T-helper 17 cell (primary cell): ENCODE results near the gene OSBPL9. TPM values are rescaled to one million over a fixed set of nuclear protein-coding genes. Genes with fewer than 3 reads are reported as not detected.

Source experiments
- ATAC-seq: fragments of 150-1000 bp; cut with Tn5 transposase; 2 replicates; pipeline ENCODE4 v1.10.0; 2021; ENCODE audit warnings: mild to moderate bottlenecking, moderate library complexity
- DNase-seq, 3 donors: peaks; one replicate each; pipeline versions ENCODE4 v3.0.0 to v3.0.0-alpha.2; 2020 to 2021
- H3K9me3 ChIP-seq: one replicate; pipeline ENCODE4 v1.7.0; 2013; ENCODE audit warnings: low read length, mild to moderate bottlenecking; ENCODE audit not compliant: control insufficient read depth, poor library complexity, severe bottlenecking
- H3K27ac Mint-ChIP-seq: one replicate; pipeline ENCODE4 v1.8.0; 2022; ENCODE audit warnings: mild to moderate bottlenecking, moderate library complexity, mixed read lengths
- H3K27me3 Mint-ChIP-seq: one replicate; pipeline ENCODE4 v1.8.0; 2022; ENCODE audit warnings: mixed read lengths
- H3K36me3 Mint-ChIP-seq: one replicate; pipeline ENCODE4 v1.8.0; 2022; ENCODE audit warnings: low read depth, mixed read lengths
- H3K4me1 Mint-ChIP-seq: one replicate; pipeline ENCODE4 v1.8.0; 2022; ENCODE audit warnings: mild to moderate bottlenecking, mixed read lengths
- H3K4me3 Mint-ChIP-seq: one replicate; pipeline ENCODE4 v1.8.0; 2022; ENCODE audit warnings: mild to moderate bottlenecking, moderate library complexity, mixed read lengths
- total RNA-seq, 4 donors: library from RNA in 2 of 4; stranded (reverse) in 2 of 4; gene quantifications; one replicate each; pipeline ENCODE4 v1.2.3 and lab custom pipeline; 2022 to 2026

The OSBPL9 gene
- total RNA-seq, 2 donors from 2014 or later: 47.3 to 49.2 TPM

GRCh38 chr1:51649593-51650091 is 32.8 kb downstream of the OSBPL9 start:
- Mint-ChIP-seq H3K36me3 (peaks cover 3% of the 10 kb centered on the region), H3K27ac (no peak overlapping the region), H3K27me3 (no peaks in the 10 kb centered on the region), H3K4me1 (peaks cover 10% of the 10 kb centered on the region), H3K4me3 (no peak overlapping the region)
- ATAC-seq: no peak
- DNase-seq: no peak
- H3K9me3 ChIP-seq: no peaks in the 10 kb centered on the region

- Mint-ChIP-seq H3K36me3 (peaks cover 4% of the 10 kb centered on the region), H3K4me3 (no peak overlapping the region)
- no peak for ATAC-seq
Observed at GRCh38 chr1:51650198-51650597, 33.3 kb downstream of the OSBPL9 start.

GRCh38 chr1:51651552-51651942 is 34.7 kb downstream of the OSBPL9 start:
- Mint-ChIP-seq H3K4me3 (no peak overlapping the region), H3K36me3 (peaks cover 7% of the 10 kb centered on the region), H3K4me1 (peaks cover 15% of the 10 kb centered on the region), H3K27me3 (no peaks in the 10 kb centered on the region), H3K27ac (no peak overlapping the region)
- ATAC-seq: no peak
- no peaks in the 10 kb centered on the region for H3K9me3 ChIP-seq
- DNase-seq: no peak

More at GRCh38 chr1:51650198-51650597, 33.3 kb downstream of the OSBPL9 start:
- no peak for DNase-seq
- H3K4me1 Mint-ChIP-seq: peaks cover 10% of the 10 kb centered on the region
- H3K27me3 Mint-ChIP-seq: no peaks in the 10 kb centered on the region
- H3K27ac Mint-ChIP-seq: no peak overlapping the region
- H3K9me3 ChIP-seq: no peaks in the 10 kb centered on the region

DNA sequence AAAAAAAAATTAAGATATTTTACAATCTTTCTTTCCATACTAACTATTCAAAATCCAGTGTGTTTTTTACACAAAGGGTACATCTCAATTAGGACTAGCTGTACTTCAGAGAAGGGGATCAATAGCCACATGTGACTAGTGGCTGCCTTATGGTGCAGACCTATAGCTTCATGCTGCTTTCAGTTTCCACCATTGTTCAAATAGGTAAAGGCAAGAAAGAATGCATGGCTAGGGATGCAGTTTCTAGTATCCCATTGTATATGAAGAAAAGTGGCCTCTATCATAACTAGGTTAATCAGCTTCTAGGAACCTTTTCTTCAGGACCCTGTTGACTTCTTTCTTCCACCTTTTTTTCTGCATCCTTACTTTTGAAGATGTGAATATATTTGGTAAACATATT is 35.7 kb downstream of the OSBPL9 start:
- H3K4me3 Mint-ChIP-seq: no peak overlapping the region
- no peaks in the 10 kb centered on the region for H3K9me3 ChIP-seq

DNA sequence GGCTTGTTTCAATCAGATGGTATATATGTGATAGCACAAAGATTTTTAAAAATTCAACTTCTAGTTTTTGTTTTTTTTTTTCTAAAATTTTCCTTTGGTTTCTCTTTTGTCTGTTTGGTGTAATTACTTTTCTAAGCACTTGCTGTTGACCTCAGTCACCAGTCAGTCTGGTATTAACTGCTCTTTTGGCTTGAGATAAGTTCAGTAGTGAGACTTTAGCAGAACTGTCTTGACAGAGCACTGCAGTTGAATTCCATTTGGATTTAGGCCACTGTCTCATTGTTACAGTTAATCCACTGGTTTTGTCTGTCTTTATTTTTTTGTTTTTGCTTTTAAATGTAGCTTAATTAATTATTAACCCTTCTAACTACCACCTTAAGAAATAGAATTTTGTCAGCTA is 36.2 kb downstream of the OSBPL9 start:
- Mint-ChIP-seq H3K27ac (no peak overlapping the region), H3K27me3 (no peaks in the 10 kb centered on the region), H3K4me3 (no peak overlapping the region), H3K36me3 (peaks cover 7% of the 10 kb centered on the region), H3K4me1 (peaks cover 11% of the 10 kb centered on the region)
- ATAC-seq (no peak), DNase-seq (no peak)
- H3K9me3 ChIP-seq: no peaks in the 10 kb centered on the region

More for the DNA sequence above, 35.7 kb downstream of the OSBPL9 start:
- Mint-ChIP-seq H3K36me3 (peaks cover 7% of the 10 kb centered on the region), H3K27ac (no peak overlapping the region), H3K4me1 (peaks cover 13% of the 10 kb centered on the region), H3K27me3 (no peaks in the 10 kb centered on the region)
- DNase-seq (no peak), ATAC-seq (no peak)

DNA sequence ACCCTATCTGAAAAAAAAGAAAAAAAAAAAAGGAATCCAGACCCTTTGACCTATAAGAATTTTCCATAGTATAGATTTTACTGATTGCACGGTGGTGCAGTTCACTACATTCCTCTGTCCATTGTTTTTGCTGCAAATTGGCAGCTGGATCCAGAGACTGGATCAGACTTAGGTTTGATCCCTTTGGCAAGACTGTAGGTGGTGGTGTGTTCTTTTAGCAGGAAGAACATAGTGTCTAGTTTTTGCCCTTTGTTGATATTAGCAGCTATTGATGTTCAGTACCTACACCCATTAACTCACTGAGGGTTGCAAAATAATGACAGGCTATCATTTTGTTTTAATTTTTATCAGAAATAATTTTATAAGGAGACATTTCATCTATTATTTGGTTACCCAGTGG is 37.1 kb downstream of the OSBPL9 start:
- ATAC-seq: no peak
- Mint-ChIP-seq H3K4me1 (peaks cover 13% of the 10 kb centered on the region), H3K36me3 (peaks cover 7% of the 10 kb centered on the region), H3K27ac (no peak overlapping the region), H3K27me3 (no peaks in the 10 kb centered on the region), H3K4me3 (no peak overlapping the region)
- DNase-seq: no peak
- no peaks in the 10 kb centered on the region for H3K9me3 ChIP-seq

DNA sequence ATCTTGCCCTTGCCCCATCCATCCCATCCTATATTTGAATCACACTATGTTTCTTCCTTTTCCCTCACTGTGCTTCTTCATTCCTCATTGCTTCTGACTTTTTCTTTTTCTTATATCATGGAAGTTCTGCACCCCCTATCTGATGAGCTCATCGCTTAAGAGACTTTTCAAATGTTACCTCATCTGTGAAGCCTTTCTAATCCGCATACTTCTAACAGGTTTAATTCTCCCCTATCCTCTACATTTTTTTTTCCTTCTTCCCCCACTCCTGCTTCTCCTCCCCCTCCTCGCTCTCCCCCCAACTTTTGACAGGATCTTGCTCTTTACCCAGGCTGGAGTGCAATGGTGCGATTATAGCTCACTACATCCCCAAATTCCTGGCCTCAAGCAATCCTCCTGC is 39.5 kb downstream of the OSBPL9 start:
- H3K27me3 Mint-ChIP-seq: no peaks in the 10 kb centered on the region
- H3K4me3 Mint-ChIP-seq: no peak overlapping the region
- no peak for DNase-seq
- no peaks in the 10 kb centered on the region for H3K9me3 ChIP-seq
- ATAC-seq: no peak
- peaks cover 10% of the 10 kb centered on the region for H3K36me3 Mint-ChIP-seq
- peaks cover 9% of the 10 kb centered on the region for H3K4me1 Mint-ChIP-seq
- H3K27ac Mint-ChIP-seq: no peak overlapping the region

GRCh38 chr1:51660580-51660979 is 43.7 kb downstream of the OSBPL9 start:
- DNase-seq (no peak), ATAC-seq (no peak)
- Mint-ChIP-seq H3K27ac (no peak overlapping the region), H3K27me3 (no peaks in the 10 kb centered on the region), H3K4me3 (no peak overlapping the region), H3K36me3 (peaks cover 7% of the 10 kb centered on the region), H3K4me1 (peaks cover 9% of the 10 kb centered on the region)
- H3K9me3 ChIP-seq: no peaks in the 10 kb centered on the region

- Mint-ChIP-seq H3K4me3 (no peak overlapping the region), H3K36me3 (peaks cover 8% of the 10 kb centered on the region), H3K27ac (no peak overlapping the region), H3K4me1 (peaks cover 10% of the 10 kb centered on the region), H3K27me3 (no peaks in the 10 kb centered on the region)
- DNase-seq: no peak
- no peak for ATAC-seq
- H3K9me3 ChIP-seq: no peaks in the 10 kb centered on the region
Observed at GRCh38 chr1:51661081-51661518, 44.2 kb downstream of the OSBPL9 start.

DNA sequence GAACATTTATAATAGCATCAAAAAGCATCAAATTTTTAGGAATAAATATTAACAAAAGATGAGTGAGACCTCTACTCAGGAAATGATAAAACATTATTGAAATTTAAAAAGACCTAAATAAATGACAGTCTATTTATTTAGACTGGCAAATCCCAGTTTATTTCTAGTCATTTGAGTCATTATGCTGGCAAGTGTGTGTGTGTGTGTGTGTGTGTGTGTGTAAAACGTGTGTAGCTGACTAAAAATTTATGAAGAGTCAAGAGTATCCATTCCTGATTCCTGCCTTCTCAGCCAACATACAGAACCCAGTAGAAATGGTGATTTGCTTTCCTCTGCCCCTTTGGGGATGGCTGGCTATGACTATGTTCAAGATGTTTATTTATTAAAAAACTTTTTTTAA is 46.2 kb downstream of the OSBPL9 start:
- H3K9me3 ChIP-seq: no peaks in the 10 kb centered on the region
- peaks cover 13% of the 10 kb centered on the region for H3K4me1 Mint-ChIP-seq
- H3K36me3 Mint-ChIP-seq: peaks cover 6% of the 10 kb centered on the region
- no peak overlapping the region for H3K27ac Mint-ChIP-seq
- no peaks in the 10 kb centered on the region for H3K27me3 Mint-ChIP-seq
- ATAC-seq: no peak
- DNase-seq: no peak
- H3K4me3 Mint-ChIP-seq: no peak overlapping the region

GRCh38 chr1:51663721-51664120 is 46.8 kb downstream of the OSBPL9 start:
- ATAC-seq (no peak), DNase-seq (no peak)
- Mint-ChIP-seq H3K4me3 (no peak overlapping the region), H3K27ac (no peak overlapping the region), H3K27me3 (no peaks in the 10 kb centered on the region), H3K4me1 (peaks cover 12% of the 10 kb centered on the region), H3K36me3 (peaks cover 6% of the 10 kb centered on the region)
- H3K9me3 ChIP-seq: no peaks in the 10 kb centered on the region

DNA sequence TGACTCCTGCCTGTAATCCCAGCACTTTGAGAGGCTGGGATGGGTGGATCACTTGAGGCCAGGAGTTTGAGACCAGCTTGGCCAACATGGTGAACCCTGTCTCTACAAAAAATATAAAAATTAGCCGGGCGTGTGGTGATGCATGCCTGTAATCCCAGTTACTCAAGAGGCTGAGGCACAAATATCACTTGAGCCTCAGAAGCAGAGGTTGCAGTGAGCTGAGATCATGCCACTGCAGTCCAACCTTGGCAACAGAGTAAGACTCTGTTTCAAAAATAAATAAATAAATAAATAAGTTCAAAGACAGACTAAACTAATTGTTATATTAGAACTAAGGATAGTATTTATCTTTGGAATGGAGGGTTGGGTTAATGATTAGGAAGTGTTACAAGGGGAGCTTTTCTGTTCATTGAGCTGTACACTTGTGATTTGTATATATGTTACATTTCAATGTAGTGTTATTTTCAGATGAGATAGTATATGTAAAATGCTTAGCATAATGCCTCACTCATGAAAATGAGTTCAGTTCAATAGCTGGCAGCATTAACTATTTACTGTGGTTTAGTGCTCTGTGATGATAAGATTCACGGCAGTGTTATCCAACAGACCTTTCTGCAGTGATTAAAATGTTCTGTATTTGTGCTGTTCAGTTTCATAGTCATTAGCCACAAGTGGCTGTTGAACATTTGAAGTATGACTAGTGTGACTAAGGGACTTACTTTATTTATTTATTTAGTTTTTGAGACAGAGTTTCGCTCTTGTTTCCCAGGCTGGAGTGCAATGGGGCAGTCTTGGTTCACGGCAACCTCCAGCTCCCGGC is 47.7 kb downstream of the OSBPL9 start:
- H3K4me1 Mint-ChIP-seq: peaks cover 11% of the 10 kb centered on the region
- H3K36me3 Mint-ChIP-seq: peaks cover 6% of the 10 kb centered on the region
- no peaks in the 10 kb centered on the region for H3K27me3 Mint-ChIP-seq
- no peaks in the 10 kb centered on the region for H3K9me3 ChIP-seq
- H3K27ac Mint-ChIP-seq: no peak overlapping the region
- ATAC-seq (no peak), DNase-seq (no peak)
- H3K4me3 Mint-ChIP-seq: no peak overlapping the region

- no peak for DNase-seq
- Mint-ChIP-seq H3K27me3 (no peaks in the 10 kb centered on the region), H3K4me1 (peaks cover 9% of the 10 kb centered on the region), H3K36me3 (peaks cover 3% of the 10 kb centered on the region), H3K27ac (no peak overlapping the region), H3K4me3 (no peak overlapping the region)
- peak; percentile 36 for ATAC-seq
- H3K9me3 ChIP-seq: no peaks in the 10 kb centered on the region
Observed at GRCh38 chr1:51666478-51666877, 49.6 kb downstream of the OSBPL9 start.

DNA sequence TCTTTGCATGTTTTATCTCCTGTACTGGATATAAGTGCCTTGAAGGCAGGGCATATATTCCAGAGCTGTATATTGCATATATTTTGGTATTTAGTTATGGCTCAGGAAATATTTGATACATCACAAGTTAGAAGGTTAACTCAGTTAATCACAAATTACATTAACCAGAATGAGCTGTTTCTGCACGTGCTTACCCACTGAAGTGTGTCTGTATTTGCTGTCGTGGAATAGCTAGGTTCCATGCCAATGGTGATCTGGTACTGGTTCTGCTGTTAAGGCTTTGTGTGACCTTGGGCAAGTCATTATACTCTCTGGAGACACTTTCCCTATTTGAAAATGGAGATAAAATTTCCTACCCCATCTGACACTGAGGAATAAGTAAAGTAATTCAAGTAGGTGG is 50.7 kb downstream of the OSBPL9 start:
- Mint-ChIP-seq H3K27me3 (no peaks in the 10 kb centered on the region), H3K27ac (no peak overlapping the region), H3K36me3 (peaks cover 3% of the 10 kb centered on the region), H3K4me1 (peaks cover 9% of the 10 kb centered on the region), H3K4me3 (no peak overlapping the region)
- DNase-seq (no peak), ATAC-seq (no peak)
- H3K9me3 ChIP-seq: no peaks in the 10 kb centered on the region
